HepG2 (cell line): ENCODE results near the gene CYTH2. TPM values are rescaled to one million over a fixed set of nuclear protein-coding genes. Genes with fewer than 3 reads are reported as not detected.

Source experiments
- ASH2L ChIP-seq: fragments of 300-600, 200-600 bp; sonication (generic); IDR thresholded peaks from 2 replicates; pipeline ENCODE4 v1.7.0; 2017; ENCODE audit warnings: low read depth, mild to moderate bottlenecking, moderate library complexity, mixed read lengths, low read length; ENCODE audit not compliant: insufficient read length
- CREBL2 ChIP-seq: sonication (generic); formaldehyde crosslinking; IDR thresholded peaks from 2 replicates; pipeline ENCODE4 v1.8.1; 2023; ENCODE audit warnings: missing genetic modification reagents, mild to moderate bottlenecking, borderline replicate concordance
- CSRNP1 ChIP-seq: sonication (generic); formaldehyde crosslinking; IDR thresholded peaks from 2 replicates; pipeline ENCODE4 v1.8.1; 2023; ENCODE audit warnings: mild to moderate bottlenecking, missing genetic modification reagents
- GATAD2A ChIP-seq: IDR thresholded peaks from 2 replicates; pipeline ENCODE4 v1.6.1; 2016
- IKZF4 ChIP-seq: sonication (generic); formaldehyde crosslinking; IDR thresholded peaks from 2 replicates; pipeline ENCODE4 v1.5.1; 2020; ENCODE audit warnings: borderline replicate concordance, mild to moderate bottlenecking, low read depth, missing genetic modification reagents; ENCODE audit errors: not compliant biosample characterization
- LCORL ChIP-seq, 2 experiments: fragments of 450-650 bp in 1 of 2; sonication (generic) in 1 of 2; formaldehyde crosslinking in 1 of 2; IDR thresholded peaks; 2 replicates each; pipeline versions ENCODE4 v1.5.0 to v1.6.1; 2017 to 2020; ENCODE audit warnings: antibody characterized with exemption in 1 of 2, missing genetic modification reagents in 1 of 2
- MTA1 ChIP-seq: sonication (generic); formaldehyde crosslinking; IDR thresholded peaks from 2 replicates; pipeline ENCODE4 v1.4.0; 2020; ENCODE audit warnings: missing genetic modification reagents, mild to moderate bottlenecking, borderline replicate concordance
- NFRKB ChIP-seq: fragments of 450-650 bp; IDR thresholded peaks from 2 replicates; pipeline ENCODE4 v1.6.1; 2017
- PHF8 ChIP-seq: sonication (generic); formaldehyde crosslinking; IDR thresholded peaks from 2 replicates; pipeline ENCODE4 v1.5.0; 2020; ENCODE audit warnings: missing genetic modification reagents
- SAP130 ChIP-seq: IDR thresholded peaks from 2 replicates; pipeline ENCODE4 v1.6.1; 2016; ENCODE audit warnings: low read depth
- SMARCC2 ChIP-seq: fragments of 450-650 bp; IDR thresholded peaks from 2 replicates; pipeline ENCODE4 v1.6.1; 2017; ENCODE audit warnings: antibody characterized with exemption, mild to moderate bottlenecking
- ZHX2 ChIP-seq, 2 experiments: sonication (generic) in 1 of 2; formaldehyde crosslinking in 1 of 2; IDR thresholded peaks; 2 replicates each; pipeline versions ENCODE4 v1.6.1 to v1.9.0; 2014 to 2022; ENCODE audit warnings: antibody characterized with exemption in 1 of 2, borderline replicate concordance in 1 of 2, inconsistent platforms in 1 of 2, low read depth in 1 of 2, missing genetic modification reagents in 1 of 2
- ZNF260 ChIP-seq: sonication (generic); formaldehyde crosslinking; IDR thresholded peaks from 2 replicates; pipeline ENCODE4 v1.4.0; 2020; ENCODE audit warnings: missing genetic modification reagents, low read depth, mild to moderate bottlenecking, borderline replicate concordance
- ZNF275 ChIP-seq: sonication (generic); formaldehyde crosslinking; IDR thresholded peaks from 2 replicates; pipeline ENCODE4 v1.8.0; 2022; ENCODE audit warnings: missing genetic modification reagents, mild to moderate bottlenecking, inconsistent platforms, borderline replicate concordance
- ZNF383 ChIP-seq: sonication (generic); formaldehyde crosslinking; IDR thresholded peaks from 2 replicates; pipeline ENCODE4 v1.4.0; 2020; ENCODE audit warnings: missing genetic modification reagents, mild to moderate bottlenecking, borderline replicate concordance
- ZNF432 ChIP-seq: sonication (generic); formaldehyde crosslinking; IDR thresholded peaks from 2 replicates; pipeline ENCODE4 v1.5.0; 2020; ENCODE audit warnings: missing genetic modification reagents, mild to moderate bottlenecking, borderline replicate concordance
- ZNF496 ChIP-seq: sonication (generic); formaldehyde crosslinking; IDR thresholded peaks from 2 replicates; pipeline ENCODE4 v1.8.1; 2023; ENCODE audit warnings: mild to moderate bottlenecking, moderate library complexity, missing genetic modification reagents; ENCODE audit not compliant: insufficient replicate concordance
- polyA plus RNA-seq, 8 experiments: library from polyadenylated mRNA; depleted of rRNA in 3 of 8; stranded (reverse) in 7 of 8; unstranded in 1 of 8; fragments of >200 nt; fragmentation: Illumina TruSeq in 4 of 8; extraction: Trizol in 4 of 8; gene quantifications; 2 replicates each; pipeline versions ENCODE4 v1.2.1 to v1.2.3, GENCODE V29; 2011 to 2016; ENCODE audit warnings: low read depth in 4 of 8, missing spikeins in 1 of 8, mixed read lengths in 1 of 8; ENCODE audit not compliant: insufficient read depth in 1 of 8
- total RNA-seq, 5 experiments: library from RNA; depleted of rRNA; stranded (reverse); fragments of >200 nt; fragmentation: Illumina TruSeq; extraction: Trizol; gene quantifications; 2 replicates each; pipeline ENCODE4 v1.2.3, GENCODE V29; 2016; ENCODE audit warnings: low read depth in 1 of 5

The CYTH2 gene
- total and polyA plus RNA-seq, 2 of the 13 experiments (the other 11 are each of a cell fraction or from before 2014, with no cell fraction given), result 16.5 to 39.3 TPM

- no peak for TF ChIP-seq CSRNP1 (CRISPR knock-in tag)
- no peak for TF ChIP-seq IKZF4 (CRISPR knock-in tag)
- no peak for TF ChIP-seq ZNF260 (CRISPR knock-in tag)
- TF ChIP-seq ZHX2 (IDR thresholded peaks at IDR 0.05; ENCODE audit: low read depth), result 0 out of 2 replicates have a peak, but pooled peaks have one; percentile 16
- TF ChIP-seq ZHX2 (CRISPR knock-in tag; IDR thresholded peaks at IDR 0.05; ENCODE audit: borderline replicate concordance), result no peak
- TF ChIP-seq ZNF496 (CRISPR knock-in tag), result no peak
- TF ChIP-seq MTA1, result peak; percentile 75; the same call in 1 of the 2 replicates
- TF ChIP-seq LCORL (IDR thresholded peaks at IDR 0.05), result no peak
- 0 out of 2 replicates have a peak, but pooled peaks have one; percentile 42 for TF ChIP-seq LCORL (CRISPR knock-in tag; IDR thresholded peaks at IDR 0.05)
- TF ChIP-seq NFRKB, result no peak
- TF ChIP-seq CREBL2, result no peak
- peak; percentile 47 for TF ChIP-seq SAP130
- TF ChIP-seq ASH2L, result no peak
- no peak for TF ChIP-seq GATAD2A (CRISPR knock-in tag)
- no peak for TF ChIP-seq ZNF383 (CRISPR knock-in tag)
- TF ChIP-seq PHF8 (CRISPR knock-in tag), result peak; percentile 66
- TF ChIP-seq ZNF275 (CRISPR knock-in tag), result no peak
- no peak for TF ChIP-seq ZNF432 (CRISPR knock-in tag)
- no peak for TF ChIP-seq SMARCC2
Measured at GRCh38 chr19:48513289-48514122, 44.3 kb downstream of the CYTH2 start (continued).
